Measurements from ENCODE around the gene APP.
A peak's percentile ranks its signal among the peaks of the same experiment; 100 is the strongest.

The APP gene

DNA sequence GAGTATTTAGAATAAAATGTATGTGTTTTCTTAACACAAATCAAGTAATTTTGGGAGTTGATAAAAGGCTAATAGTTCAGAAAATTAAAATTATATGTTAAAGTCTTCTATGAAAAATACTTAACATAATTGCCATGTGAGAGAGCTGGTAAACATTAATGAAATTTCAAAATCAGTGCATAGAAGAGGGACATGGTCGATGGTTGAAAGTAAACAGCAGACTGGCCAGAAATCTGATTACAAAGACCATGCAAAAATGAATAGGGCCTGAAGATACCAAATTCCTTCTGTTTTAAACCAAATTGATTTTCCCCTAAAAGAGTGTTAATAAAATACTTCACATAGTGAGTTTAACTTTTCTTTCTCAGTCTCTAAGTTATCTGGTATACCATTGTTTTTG, 307.5 kb downstream of the APP start:
- no peak for DNase-seq (ENCODE audit: low read depth)

DNA sequence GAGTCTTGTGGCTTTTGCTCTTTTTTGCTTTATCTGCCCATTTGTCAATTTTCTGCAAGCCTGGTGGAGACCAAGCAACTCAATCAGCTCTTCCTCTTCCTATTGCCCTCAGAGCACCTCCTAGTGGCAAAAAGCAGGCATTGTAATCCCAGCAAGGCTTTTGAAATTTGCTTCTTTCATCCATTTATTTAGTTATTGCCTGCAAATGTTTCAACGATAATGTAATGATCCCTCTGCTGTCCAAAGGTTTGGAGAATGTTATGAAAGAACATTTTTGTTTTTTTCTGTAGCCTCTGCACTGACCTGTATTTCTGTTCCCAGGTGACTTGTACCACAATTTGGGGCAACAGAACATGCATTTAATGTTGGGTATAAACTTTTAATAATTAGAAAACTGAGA, 308.0 kb downstream of the APP start:
- DNase-seq (ENCODE audit: low read depth): no peak

DNA sequence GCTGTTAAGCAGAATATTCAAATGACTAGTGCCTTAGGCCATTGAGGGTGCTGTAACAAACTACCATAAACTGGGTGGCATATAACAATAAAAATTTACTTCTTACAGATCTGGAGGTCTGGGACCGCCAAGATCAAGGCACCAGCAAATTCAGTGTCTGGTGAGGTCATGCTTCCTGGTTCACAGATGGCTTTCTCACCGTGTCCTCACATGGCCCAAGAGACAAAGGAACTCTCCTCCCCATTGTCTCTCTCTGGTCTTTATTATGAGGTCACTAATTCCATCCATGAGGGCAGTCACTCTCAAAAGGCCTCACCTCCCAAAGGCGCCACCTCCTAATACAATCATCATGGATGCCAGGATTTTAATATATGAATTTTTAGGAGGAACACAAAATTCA, 308.5 kb downstream of the APP start:
- no peak for DNase-seq (ENCODE audit: low read depth)

DNA sequence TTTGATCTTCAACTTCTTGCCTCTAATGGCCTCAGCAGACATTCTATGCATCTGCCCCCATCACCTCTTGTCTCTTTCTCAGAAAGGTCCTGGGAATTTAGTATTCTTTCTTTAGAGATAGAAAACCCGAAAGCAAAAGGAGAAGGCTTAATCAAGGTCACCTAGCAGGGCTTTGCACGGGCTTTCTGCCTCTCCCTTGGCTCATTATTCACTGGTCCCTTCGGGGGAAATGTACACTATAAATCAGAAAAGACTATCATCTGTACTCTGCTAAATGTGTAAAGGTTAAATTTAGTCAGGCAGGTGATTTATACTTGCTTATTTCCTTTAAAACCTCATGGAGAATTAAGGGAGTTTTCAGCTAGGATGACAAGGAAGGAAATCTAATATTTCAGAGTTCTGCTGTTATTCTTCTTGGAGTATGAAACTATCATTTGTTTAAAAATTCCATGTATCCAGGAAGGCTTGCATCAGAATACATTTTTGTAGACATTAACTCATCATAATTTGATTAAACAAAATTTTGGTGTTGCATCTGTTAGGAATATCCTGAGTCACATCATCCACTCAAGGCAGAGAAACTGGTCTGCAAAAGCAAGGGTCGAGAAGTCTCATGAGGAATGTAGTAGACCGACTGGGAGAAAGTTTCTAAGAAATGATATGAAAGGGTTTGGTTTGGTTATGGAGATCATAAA, 311.2 kb downstream of the APP start:
- no peak for DNase-seq (ENCODE audit: low read depth)

DNA sequence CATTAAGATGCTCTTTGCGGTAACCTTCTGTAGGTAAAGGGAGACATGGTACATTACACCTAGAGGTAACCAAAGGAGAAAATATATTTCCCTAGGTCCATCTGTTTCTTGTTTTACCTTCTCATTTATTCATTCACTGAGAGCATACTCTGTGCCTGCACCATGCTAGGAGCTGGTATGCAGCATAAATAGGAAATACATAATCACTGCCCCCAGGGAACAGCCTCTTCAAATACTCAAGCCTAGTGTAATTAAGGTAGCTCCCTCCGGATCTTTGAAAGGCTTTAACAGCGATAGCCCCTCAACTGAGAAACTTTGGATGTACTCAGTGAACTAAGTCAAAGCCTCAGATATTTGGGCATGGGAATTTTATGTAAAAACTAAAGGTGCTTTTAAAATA, 312.2 kb downstream of the APP start:
- DNase-seq (ENCODE audit: low read depth): no peak

DNA sequence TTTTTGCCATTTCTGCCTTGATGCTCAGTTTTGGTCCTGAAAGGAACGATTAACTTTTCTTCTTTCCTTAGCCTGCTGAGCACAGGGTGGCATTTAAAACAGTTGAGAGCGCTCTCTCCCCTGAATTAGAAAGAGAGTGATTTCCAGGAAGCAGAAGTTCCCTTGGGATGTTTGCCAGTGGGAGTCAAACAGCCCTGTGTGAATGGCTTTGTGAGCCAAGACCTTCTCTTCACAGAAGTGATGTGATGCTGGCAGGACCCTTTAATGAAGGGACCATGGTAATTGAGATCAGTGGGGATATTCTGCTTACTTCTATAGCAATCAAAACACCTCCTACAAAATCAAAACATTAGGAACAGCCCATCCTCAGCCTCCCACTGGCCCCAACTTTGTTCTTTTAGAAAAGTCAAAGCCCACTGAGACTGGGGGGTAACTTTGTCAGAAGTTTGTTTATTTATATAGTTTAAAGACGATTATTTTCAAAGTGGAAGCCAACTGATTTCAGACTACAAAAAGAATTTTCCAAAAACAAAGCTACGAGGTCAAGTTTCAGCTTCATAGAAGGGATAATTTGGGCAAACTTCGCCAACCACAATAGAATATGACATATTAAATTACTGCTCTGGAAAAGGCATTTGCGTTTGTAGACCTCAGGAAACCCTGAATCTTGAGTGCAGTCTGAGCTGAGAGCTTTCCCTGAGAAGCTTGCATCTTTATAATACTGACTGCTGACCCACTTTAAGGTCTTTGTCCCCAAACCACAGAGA, 313.1 kb downstream of the APP start:
- no peak for DNase-seq (ENCODE audit: low read depth)

DNA sequence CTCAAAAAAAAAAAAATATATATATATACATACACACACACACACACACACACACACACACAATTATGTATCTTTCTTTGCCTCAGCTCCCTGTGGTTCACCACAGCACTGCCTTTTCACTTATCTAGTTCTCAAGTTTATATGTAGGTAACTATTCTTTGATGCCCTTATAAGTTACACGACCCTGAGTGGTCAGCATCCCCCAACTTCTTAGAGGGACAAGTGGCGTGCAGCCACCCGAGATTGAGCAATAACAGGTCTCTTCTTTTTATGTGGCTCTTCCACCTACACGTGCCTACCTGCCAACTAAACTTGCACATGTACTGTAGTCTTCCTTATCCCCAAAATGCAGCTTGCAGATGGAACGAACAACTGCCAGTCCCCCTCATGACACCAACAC, 315.0 kb downstream of the APP start:
- no peak for DNase-seq (ENCODE audit: low read depth)

DNA sequence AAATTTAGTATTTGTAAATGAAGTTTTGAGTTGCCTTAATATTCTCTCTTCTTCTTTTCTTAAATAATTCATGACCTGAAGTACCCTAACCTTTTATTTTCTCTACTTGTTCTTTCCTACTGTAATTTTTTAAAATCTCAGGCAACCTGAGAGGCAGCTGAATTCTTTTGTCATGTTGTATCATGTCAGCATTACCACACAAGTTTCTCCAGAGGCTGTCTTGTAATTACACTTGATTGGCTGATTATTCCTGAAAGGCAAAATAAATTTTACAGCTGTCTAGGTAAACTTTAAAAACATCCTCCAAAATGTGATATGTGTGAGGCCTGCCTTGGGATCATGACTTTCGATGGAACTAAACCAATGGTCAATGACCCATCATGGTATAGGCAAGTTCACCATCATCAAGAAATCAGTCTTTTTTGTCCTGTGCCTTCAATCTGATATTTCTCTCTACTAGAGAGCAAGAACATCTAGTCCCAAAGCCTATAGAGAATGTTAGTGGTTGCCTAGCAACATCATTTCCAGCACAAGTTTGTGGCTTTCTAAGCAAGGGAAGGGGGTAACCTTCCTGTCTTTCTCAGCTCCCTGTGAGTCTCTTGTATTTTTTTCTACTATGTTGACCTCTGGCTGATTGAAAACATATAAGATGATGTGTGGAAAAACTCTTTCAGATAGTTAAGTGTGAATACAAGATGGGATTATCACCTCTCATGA, 320.3 kb downstream of the APP start:
- DNase-seq (ENCODE audit: low read depth): no peak

DNA sequence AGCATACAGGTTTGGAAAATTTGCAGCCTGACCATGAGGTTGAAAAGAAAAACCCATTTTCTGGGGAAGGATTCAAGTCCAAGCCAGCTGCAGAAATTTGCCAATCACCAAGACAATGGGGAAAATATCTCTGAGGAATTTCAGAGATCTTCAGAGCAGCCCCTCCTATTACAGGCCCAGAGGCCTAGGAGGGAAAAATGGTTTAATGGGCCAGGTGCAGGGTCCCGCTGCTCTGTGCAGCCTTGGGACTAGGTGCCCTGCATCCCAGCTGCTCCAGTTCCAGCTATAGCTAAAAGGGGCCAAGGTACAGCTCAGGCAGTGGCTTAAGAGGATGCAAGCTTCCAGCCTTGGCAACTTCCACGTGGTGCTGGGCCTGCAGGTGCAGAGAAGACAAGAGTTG, 322.3 kb downstream of the APP start:
- DNase-seq (ENCODE audit: low read depth): no peak

DNA sequence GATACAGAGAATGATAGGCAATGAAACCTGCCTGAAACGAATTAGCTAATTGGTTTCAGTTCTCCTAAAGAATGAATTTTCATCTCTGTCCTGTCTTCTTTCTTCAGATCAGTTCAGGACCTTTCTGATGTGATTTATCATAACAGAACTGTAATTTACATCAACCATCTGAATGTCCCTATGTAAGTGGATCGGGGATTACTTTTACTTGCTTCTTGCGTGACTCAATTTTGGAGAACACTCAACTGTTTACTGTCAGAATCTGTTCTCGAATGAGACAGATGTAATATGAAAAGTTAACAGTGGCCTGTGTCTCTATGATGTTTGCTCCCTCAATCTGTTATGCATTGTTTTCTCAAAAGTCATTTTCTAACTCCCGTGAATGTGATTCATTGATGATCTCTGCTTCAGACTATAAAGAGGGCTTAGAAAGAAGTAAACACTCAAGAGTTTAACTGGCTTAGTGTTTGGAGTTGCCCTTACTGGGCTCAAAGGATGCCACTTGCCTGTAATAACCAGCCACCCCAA, 324.8 kb downstream of the APP start:
- DNase-seq (ENCODE audit: low read depth): peak; percentile 14

DNA sequence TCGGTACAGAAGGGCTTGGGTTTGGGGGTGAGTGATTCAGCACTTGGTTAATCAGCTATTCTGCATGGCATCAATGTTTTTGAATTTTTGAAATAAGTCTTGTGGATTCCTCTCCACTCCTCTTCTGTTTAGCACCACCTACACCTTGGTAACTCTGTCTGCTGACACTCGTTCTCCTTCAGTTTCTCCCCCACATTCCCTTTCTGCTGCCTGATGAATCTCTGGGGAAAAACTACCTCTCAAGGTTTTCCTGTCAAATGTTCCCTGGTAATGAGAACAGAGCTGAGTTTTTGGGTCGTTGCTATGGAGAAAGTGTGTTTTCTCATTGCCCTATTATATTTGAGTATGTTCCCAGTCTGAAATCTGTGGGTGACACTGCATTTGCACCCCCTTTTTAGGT, 327.6 kb downstream of the APP start:
- DNase-seq (ENCODE audit: low read depth): no peak

DNA sequence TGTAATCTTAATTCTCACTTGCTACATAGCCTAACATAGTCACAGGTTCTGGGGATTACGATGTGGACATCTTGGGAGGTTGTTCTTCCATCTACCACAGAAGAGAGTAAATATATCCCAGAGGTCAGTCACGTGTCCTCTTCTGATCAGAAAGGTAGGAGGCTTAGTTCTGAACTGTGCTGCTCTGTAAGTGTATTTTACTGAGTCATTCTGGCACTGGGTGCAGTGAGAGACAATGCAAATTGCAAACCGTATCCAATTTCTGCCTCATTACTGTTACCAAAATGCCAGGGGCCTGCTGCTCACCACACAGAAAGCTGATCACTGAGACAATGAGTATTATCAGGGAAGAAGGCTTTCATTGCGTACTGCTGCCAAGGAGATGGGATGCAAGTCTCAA, 331.8 kb downstream of the APP start:
- DNase-seq (ENCODE audit: low read depth): peak; percentile 10

DNA sequence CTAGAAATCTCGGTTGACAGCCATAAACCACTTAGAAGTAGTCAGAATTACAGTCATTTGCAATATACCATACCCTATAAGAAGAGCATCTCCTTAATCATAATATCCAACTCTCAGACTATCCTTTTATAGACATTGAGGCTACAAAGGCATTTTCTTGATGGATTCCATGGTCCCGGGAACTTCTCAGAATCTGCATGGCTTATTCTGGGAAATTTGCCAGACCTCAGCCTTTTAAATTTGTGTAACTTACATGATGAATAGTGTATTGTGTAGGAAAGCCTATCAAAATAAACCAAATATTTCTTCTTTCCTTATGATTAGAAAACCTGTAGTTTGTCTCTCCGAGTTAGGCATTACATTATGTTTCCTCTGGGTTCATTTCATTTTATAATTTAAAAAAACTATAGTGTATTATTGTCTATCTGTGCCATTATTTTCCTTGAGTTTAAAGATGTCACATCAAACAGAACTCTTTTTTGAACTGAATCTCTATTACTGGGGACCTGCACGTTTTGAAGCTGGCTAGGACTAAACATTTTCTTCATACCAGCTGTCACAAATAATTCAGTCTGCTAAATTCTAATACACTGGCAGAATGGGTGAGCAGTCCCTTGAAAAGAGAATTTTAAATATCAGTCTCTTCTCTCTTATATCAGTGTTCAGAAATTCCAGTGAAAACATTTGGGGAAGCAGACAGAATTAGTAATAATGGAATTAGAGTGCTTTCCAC, 332.9 kb downstream of the APP start:
- peak; percentile 6 for DNase-seq (ENCODE audit: low read depth)

DNA sequence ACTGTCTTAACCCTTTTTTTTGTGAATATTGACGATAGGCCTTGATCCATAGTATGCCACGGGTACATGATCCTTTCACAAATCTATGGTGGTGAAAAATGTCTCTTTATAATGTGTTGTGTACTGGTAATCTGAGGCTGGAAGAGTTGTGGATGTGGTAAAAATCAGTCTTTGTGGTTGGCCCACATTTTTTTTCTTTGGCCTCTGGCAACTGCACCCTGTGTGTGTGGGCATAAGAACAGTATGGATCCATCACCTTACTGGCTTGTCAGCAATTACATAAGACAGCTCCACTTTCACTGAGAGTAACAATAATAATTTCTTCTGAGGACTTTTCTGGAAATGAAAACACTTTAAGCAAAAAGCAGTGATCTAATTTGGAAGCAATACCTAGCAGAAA, 334.2 kb downstream of the APP start:
- no peak for DNase-seq (ENCODE audit: low read depth)

DNA sequence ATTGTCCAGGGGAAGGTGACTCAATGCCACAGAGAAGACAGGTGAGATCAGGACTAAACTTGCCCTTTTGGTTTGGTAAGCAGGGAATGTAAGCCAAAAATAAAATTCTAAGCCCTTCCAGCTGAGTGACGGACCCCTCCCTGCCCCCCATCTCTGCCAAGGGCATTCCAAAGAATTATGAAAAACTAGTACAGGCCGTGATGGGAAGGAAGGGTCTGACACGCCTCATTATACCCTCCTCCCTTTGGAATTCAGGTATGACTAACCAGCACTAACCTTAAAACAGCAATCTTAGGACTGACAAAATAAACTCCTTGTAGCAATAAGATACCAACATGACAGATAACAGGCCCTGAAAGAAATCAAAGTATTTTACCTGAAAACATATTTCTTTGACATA, 336.2 kb downstream of the APP start:
- DNase-seq (ENCODE audit: low read depth): no peak

DNA sequence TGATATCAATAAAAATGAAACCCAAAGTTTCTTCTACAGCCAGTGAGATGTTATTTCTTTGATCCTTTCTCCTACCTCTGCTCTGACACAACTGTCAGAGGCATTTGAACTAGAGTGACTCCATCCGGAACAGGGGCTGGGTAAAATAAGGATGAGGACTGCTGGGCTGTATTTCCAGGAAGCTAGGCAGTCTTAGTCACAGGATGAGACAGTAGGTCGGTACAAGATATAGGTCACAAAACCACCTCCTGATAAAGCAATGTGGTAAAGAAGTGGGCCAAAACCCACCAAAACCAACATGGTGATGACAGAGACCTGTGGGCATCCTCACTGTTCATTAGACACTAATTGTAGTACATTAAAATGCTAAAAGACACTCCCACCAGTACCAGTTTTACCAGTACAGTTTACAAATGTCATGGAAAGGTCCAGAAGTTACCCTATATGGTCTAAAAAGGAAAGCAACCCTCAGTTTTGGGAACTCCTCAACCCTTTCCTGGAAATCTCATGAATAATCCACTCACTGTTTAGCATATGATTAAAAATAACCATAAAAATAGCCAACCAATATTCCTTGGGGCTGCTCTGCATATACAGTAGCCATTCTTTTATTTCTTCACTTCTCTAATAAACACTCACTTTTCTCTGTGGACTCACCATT, 339.1 kb downstream of the APP start:
- DNase-seq (ENCODE audit: low read depth): no peak
